ENCODE measurements around the gene TEKTIP1.
"Not testable (repeated sequence)": the region's sequence is repeated elsewhere in the genome, so short reads cannot be mapped to it uniquely, and the experiment has no call there.

TEKTIP1 gene

GRCh38 chr19:3550947-3551791 lies 12.2 kb downstream of the TEKTIP1 start:
- intact Hi-C loops (cut with DNase I): loop anchor here (10.0 kb wide), 1 partner anchor 164 kb away; no protein-coding TSS in a partner anchor
- peak in 2 of 10 donors; percentile 60 to 67 for DNase-seq

- intact Hi-C loops (cut with DNase I): loop anchor here (10.0 kb wide), 1 partner anchor 163 kb away; no protein-coding TSS in a partner anchor
- DNase-seq: no peak
Measured at GRCh38 chr19:3551792-3552095, 12.8 kb downstream of the TEKTIP1 start.

GRCh38 chr19:3554254-3555083 lies 15.5 kb downstream of the TEKTIP1 start:
- no peak for DNase-seq
- intact Hi-C loops (cut with DNase I): loop anchor here (10.0 kb wide), 1 partner anchor 160 kb away; no protein-coding TSS in a partner anchor

GRCh38 chr19:3555653-3556422 lies 16.9 kb downstream of the TEKTIP1 start:
- peak in 1 of 10 donors; percentile 73 for DNase-seq
- intact Hi-C loops (cut with DNase I): loop anchor here (10.0 kb wide), 1 partner anchor 159 kb away; no protein-coding TSS in a partner anchor

GRCh38 chr19:3556423-3556977 lies 17.5 kb downstream of the TEKTIP1 start:
- DNase-seq: peak in 2 of 10 donors; percentile 68 to 74
- intact Hi-C loops (cut with DNase I): loop anchor here (10.0 kb wide), 1 partner anchor 158 kb away; no protein-coding TSS in a partner anchor

- peak in 3 of 10 donors; percentile 75 to 82 (median 81) for DNase-seq
- intact Hi-C loops (cut with DNase I): loop anchor here (1.0 to 10.0 kb wide), 2 partner anchors 15 to 158 kb away; partner anchors contain the start of gene HMG20B
Measured at GRCh38 chr19:3556978-3557460, 18.0 kb downstream of the TEKTIP1 start.

- DNase-seq: peak; percentile 90 to 99 (median 94)
- intact Hi-C loops (cut with DNase I): loop anchor here (1.0 to 10.0 kb wide), 2 partner anchors 15 to 157 kb away; partner anchors contain the start of gene HMG20B
Measured at GRCh38 chr19:3557461-3558248, 18.7 kb downstream of the TEKTIP1 start, which contains the start of gene MFSD12. TSS of gene MFSD12 (minus strand) at chr19:3557586. CDS start at chr19:3557403, 183 bp downstream.

- no peak for DNase-seq
- intact Hi-C loops (cut with DNase I): no loop called here
Measured at GRCh38 chr19:3563709-3564524, 24.9 kb downstream of the TEKTIP1 start.

- intact Hi-C loops (cut with DNase I): no loop called here
Measured at GRCh38 chr19:3565139-3565538, 26.2 kb downstream of the TEKTIP1 start.

GRCh38 chr19:3570042-3570441 lies 31.1 kb downstream of the TEKTIP1 start:
- intact Hi-C loops (cut with DNase I): not testable (repeated sequence)

More at GRCh38 chr19:3565139-3565538, 26.2 kb downstream of the TEKTIP1 start:
- no peak for DNase-seq

GRCh38 chr19:3570606-3571011 lies 31.6 kb downstream of the TEKTIP1 start:
- peak in 4 of 10 donors; percentile 51 to 94 (median 61) for DNase-seq
- intact Hi-C loops (cut with DNase I): no loop called here

More at GRCh38 chr19:3570042-3570441, 31.1 kb downstream of the TEKTIP1 start:
- DNase-seq: not testable (repeated sequence)

- intact Hi-C loops (cut with DNase I): loop anchor here (1.0 kb wide), 1 partner anchor 15 kb away; the partner anchor contains the start of gene MFSD12
- DNase-seq: peak; percentile 99 to 100 (median 100)
Measured at GRCh38 chr19:3572132-3572854, 33.3 kb downstream of the TEKTIP1 start.

- intact Hi-C loops (cut with DNase I): loop anchor here (1.0 kb wide), 1 partner anchor 16 kb away; the partner anchor contains the start of gene MFSD12
- DNase-seq: no peak
Measured at GRCh38 chr19:3572855-3573161, 33.8 kb downstream of the TEKTIP1 start, which contains the start of gene HMG20B. TSS of gene HMG20B (plus strand) at chr19:3572944. CDS start at chr19:3573310, 366 bp downstream.

- no peak for DNase-seq
- intact Hi-C loops (cut with DNase I): no loop called here
Measured at GRCh38 chr19:3573162-3573857, 34.3 kb downstream of the TEKTIP1 start.

GRCh38 chr19:3573858-3574637 lies 35.1 kb downstream of the TEKTIP1 start:
- intact Hi-C loops (cut with DNase I): no loop called here
- DNase-seq: peak in 8 of 10 donors; percentile 40 to 96 (median 63)

All from posterior cingulate gyrus (tissue), 11 donors.